ENCODE data around the gene TMEM134. TPM values are rescaled to one million over a fixed set of nuclear protein-coding genes. Genes with fewer than 3 reads are reported as not detected.

The TMEM134 gene
- total RNA-seq, 5 donors from 2014 or later (not counting 1 experiment from before 2014, with no cell fraction given) = 59.9 to 113 (median 106) TPM

DNA sequence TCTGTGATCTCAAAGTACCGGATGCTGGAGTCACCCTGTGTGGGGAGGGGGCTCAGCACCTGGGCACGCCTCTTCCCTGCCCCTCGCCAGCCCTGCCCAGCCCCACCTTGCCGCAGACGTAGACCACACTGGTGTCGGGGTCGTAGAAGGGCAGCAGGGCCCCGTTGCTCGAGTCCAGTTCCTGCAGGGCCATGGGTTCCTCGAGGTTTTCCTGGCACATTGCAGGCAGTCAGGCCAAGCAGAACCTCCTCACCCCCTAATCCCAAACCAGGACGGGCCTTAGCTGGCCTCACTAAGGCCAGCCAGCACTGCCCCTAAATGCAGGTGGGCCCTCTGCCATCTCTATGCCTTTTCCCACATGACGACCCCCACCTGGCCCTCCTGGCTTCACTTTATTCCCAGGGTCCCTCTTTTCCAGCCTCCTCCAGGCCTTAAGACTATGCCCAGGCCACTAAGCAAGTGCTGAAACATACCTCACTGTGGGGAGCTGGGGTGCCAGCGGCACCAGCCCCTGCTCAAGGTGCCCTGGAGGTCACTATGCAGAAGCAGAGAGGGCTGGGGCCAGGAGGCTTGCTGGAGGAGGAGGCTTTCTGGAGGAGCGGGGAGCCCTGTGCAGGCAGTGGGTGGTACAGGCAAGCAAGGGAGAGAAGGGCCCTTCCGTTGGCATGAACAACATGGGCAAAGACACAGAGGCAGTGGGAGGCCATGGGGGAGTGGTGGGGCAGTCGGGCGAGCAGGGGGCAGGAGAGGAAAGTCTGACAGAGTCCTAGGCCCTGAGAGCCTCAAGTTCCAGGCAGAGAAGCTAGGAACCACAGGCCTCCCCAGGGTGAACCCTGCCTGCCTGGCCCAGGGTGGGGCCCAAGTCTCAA is 28.6 kb downstream of the TMEM134 start:
- no peak for ATAC-seq (replicated peaks in 1 of 4)
- H3K4me3 ChIP-seq (ENCODE audit: control insufficient read depth in 1 of 2, extremely low read depth in 1 of 2, low read length in 1 of 2) = peak overlapping the region; percentile 77
- peaks cover 0 to 10% of the 10 kb centered on the region in 2 donors for H3K36me3 ChIP-seq (ENCODE audit: control insufficient read depth in 2 of 2, extremely low read depth in 1 of 2, insufficient read depth in 1 of 2, low read length in 1 of 2)
- H3K9me3 ChIP-seq = no peaks in the 10 kb centered on the region
- H3K27me3 ChIP-seq (replicated peaks in 1 of 2; ENCODE audit: control insufficient read depth in 2 of 2, extremely low read depth in 1 of 2, insufficient read depth in 2 of 2, low read length in 1 of 2) = no peaks in the 10 kb centered on the region
- Mint-ChIP-seq H3K27ac (peak overlapping the region; percentile 95), H3K4me3 (peak overlapping the region; percentile 91 to 99 (median 92)), H3K27me3 (no peaks in the 10 kb centered on the region), H3K36me3 (peaks cover under 1% of the 10 kb centered on the region), H3K9me3 (no peaks in the 10 kb centered on the region), H3K4me1 (peaks cover 62 to 75% (median 75%) of the 10 kb centered on the region in 3 donors)
- peak in 6 of 35 experiments; percentile 21 to 56 (median 24) for DNase-seq
- 31% methylated on average over 15 of the region's 17 CpGs for WGBS (ENCODE audit: insufficient coverage)
- ChIA-PET POLR2A (interaction anchor here in 1 of 2 donors (0.6 kb wide), 1 partner anchor 28 kb away, joined by 3 read pairs; no protein-coding TSS in a partner anchor), CTCF (no interaction called here)
- peaks cover 29 to 86% of the 10 kb centered on the region in 2 experiments for H3K4me1 ChIP-seq (ENCODE audit: control insufficient read depth in 1 of 2, extremely low read depth in 1 of 2, insufficient read depth in 2 of 2, low read length in 2 of 2)
- peak overlapping the region; percentile 50 for H3K27ac ChIP-seq (ENCODE audit: low read length)

DNA sequence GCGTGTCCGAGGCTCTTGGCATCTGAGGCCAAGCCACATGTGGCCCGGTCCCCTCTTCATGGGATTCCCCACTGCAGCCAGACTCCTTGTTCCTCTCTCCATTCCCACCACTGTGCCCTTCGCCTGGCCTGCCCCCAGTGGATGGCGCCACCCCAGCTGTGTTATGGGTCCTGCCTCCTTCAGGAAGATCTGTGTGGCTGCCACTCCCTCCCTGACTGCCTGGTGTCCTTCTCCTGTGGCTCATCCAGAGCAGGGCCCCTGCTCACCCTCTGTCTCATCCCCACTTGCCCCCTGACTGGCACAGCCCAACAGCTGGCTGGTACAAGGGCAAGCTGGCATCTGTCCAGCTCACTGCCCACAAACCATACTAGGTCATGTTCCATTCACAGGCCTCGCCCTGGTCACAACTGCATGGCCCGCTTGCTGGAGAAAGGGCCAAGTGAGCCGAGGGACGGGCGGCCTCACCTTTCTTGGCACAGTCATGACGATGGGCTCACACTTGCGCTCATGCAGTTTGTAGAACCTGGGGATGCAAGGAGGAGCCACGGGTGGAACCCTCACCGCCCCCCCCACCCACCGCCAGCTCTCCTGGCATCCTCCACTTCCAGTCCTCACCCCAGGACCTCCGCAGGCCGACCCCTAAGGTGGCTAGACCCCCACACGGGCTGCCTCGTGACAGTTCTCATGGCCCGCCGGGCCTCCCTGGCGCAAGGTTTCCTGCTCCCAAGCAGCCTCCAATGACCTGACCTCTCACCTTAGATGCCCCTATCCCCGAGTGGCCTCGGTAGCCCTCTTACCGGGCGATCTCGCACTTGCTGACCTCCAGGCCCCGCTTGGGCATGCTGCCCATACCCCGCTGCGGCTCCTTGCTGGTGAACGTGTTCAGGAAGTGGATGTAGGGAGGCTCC is 29.5 kb downstream of the TMEM134 start:
- CTCF ChIA-PET = interaction anchor here in 1 of 2 donors (1.6 kb wide), 1 partner anchor 11 kb away, joined by 7 read pairs; the partner anchor contains the start of gene RPS6KB2
- peak overlapping the region; percentile 77 for H3K4me3 ChIP-seq (ENCODE audit: control insufficient read depth in 1 of 2, extremely low read depth in 1 of 2, low read length in 1 of 2)
- no peaks in the 10 kb centered on the region for H3K27me3 ChIP-seq (replicated peaks in 1 of 2; ENCODE audit: control insufficient read depth in 2 of 2, extremely low read depth in 1 of 2, insufficient read depth in 2 of 2, low read length in 1 of 2)
- peaks cover 0 to 19% of the 10 kb centered on the region in 2 donors for H3K36me3 ChIP-seq (ENCODE audit: control insufficient read depth in 2 of 2, extremely low read depth in 1 of 2, insufficient read depth in 1 of 2, low read length in 1 of 2)
- DNase-seq (peak in 6 of 35 experiments; percentile 27 to 59 (median 32)), ATAC-seq (replicated peaks in 1 of 4) (no peak)
- Mint-ChIP-seq H3K27ac (peak overlapping the region; percentile 95), H3K4me1 (peaks cover 60 to 72% (median 71%) of the 10 kb centered on the region in 3 donors), H3K4me3 (peak overlapping the region; percentile 91 to 99 (median 92)), H3K9me3 (no peaks in the 10 kb centered on the region), H3K27me3 (no peaks in the 10 kb centered on the region), H3K36me3 (peaks cover 3% of the 10 kb centered on the region)
- H3K27ac ChIP-seq (ENCODE audit: low read length) = peak overlapping the region; percentile 50
- 26% methylated on average over 28 of the region's 31 CpGs for WGBS (ENCODE audit: insufficient coverage)
- POLR2A ChIA-PET = no interaction called here
- peaks cover 29 to 86% of the 10 kb centered on the region in 2 experiments for H3K4me1 ChIP-seq (ENCODE audit: control insufficient read depth in 1 of 2, extremely low read depth in 1 of 2, insufficient read depth in 2 of 2, low read length in 2 of 2)
- H3K9me3 ChIP-seq = no peaks in the 10 kb centered on the region

DNA sequence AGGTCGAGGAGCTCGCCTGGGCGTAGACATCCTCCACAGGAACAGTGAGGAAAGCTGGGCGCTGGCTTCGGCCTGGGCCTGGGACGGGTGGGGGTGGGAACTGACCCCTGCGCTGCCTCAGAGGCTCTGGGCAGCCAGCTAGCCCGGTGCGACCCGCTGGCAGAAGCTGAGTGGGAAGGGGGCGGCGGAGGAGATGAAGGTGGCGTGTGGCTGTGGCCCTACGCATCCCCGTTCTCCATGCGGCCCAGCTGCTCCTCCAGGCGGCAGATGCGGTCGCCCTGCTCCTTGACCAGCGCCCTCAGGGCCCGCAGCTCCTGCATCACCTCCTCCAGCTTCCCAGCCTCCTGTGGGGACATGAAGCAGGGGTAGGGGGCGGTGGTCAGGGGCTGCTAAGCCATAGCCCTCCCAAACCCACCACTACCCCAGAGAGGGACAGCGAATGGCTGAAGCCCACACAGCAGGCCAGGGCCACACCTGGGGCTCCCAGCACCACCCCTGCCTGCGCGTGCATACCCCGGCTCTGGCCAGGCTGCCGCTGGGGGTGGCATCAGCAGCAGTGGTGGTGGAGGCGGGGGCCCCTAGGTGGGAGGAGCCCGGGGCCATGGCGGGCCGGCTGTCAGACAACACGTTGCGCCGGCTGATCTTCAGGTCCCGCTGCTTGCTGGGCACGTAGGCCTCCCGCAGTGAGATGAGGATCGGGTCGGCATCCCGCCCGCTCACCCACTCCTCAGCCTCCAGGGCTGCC is 30.7 kb downstream of the TMEM134 start:
- peaks cover under 1 to 31% of the 10 kb centered on the region in 2 donors for H3K36me3 ChIP-seq (ENCODE audit: control insufficient read depth in 2 of 2, extremely low read depth in 1 of 2, insufficient read depth in 1 of 2, low read length in 1 of 2)
- DNase-seq = peak; percentile 50 to 81 (median 70)
- H3K27me3 Mint-ChIP-seq = no peaks in the 10 kb centered on the region
- peaks cover 3% of the 10 kb centered on the region for H3K36me3 Mint-ChIP-seq
- peak; percentile 36 to 46 (median 38) for ATAC-seq (replicated peaks in 1 of 4)
- H3K27ac ChIP-seq (ENCODE audit: low read length) = peak overlapping the region; percentile 50
- no peaks in the 10 kb centered on the region for H3K9me3 Mint-ChIP-seq
- peaks cover 61 to 75% (median 67%) of the 10 kb centered on the region in 3 donors for H3K4me1 Mint-ChIP-seq
- peak overlapping the region; percentile 95 for H3K27ac Mint-ChIP-seq
- H3K4me3 Mint-ChIP-seq = peak overlapping the region; percentile 91 to 99 (median 92)
- no peaks in the 10 kb centered on the region for H3K27me3 ChIP-seq (replicated peaks in 1 of 2; ENCODE audit: control insufficient read depth in 2 of 2, extremely low read depth in 1 of 2, insufficient read depth in 2 of 2, low read length in 1 of 2)
- H3K4me3 ChIP-seq (ENCODE audit: control insufficient read depth in 1 of 2, extremely low read depth in 1 of 2, low read length in 1 of 2) = peak overlapping the region; percentile 77 to 97
- peaks cover 38 to 88% of the 10 kb centered on the region in 2 experiments for H3K4me1 ChIP-seq (ENCODE audit: control insufficient read depth in 1 of 2, extremely low read depth in 1 of 2, insufficient read depth in 2 of 2, low read length in 2 of 2)
- CTCF ChIA-PET = interaction anchor here in 1 of 2 donors (1.0 to 2.0 kb wide), 6 partner anchors 10 to 67 kb away, joined by 3 to 7 read pairs (median 6); partner anchors contain the start of genes PITPNM1, PPP1CA and RPS6KB2
- 8% methylated on average over 20 of the region's 41 CpGs for WGBS (ENCODE audit: insufficient coverage)
- POLR2A ChIA-PET = interaction anchor here in 1 of 2 donors (0.9 to 1.2 kb wide), 2 partner anchors 30 to 35 kb away, joined by 4 to 5 read pairs; no protein-coding TSS in a partner anchor
- H3K9me3 ChIP-seq = no peaks in the 10 kb centered on the region

DNA sequence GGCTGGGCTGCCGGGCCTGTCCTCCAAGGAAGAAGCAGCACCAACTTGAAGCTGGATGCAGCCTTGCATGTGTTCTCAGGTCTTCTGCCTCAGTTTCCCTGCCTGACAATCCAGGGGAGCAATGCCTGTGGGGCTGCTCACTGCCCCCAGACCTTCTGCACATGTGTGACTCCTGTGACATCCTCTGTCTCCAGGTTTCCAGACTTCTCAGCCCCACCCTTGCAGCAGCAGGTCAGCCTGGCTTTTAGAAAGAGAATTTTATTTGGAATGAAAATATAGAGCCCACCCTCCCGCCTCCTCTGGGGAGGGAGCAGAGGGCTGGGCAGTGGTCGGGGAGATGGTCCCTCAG is 31.3 kb downstream of the TMEM134 start:
- no peaks in the 10 kb centered on the region for H3K27me3 ChIP-seq (replicated peaks in 1 of 2; ENCODE audit: control insufficient read depth in 2 of 2, extremely low read depth in 1 of 2, insufficient read depth in 2 of 2, low read length in 1 of 2)
- peaks cover 6 to 37% of the 10 kb centered on the region in 2 donors for H3K36me3 ChIP-seq (ENCODE audit: control insufficient read depth in 2 of 2, extremely low read depth in 1 of 2, insufficient read depth in 1 of 2, low read length in 1 of 2)
- no peak for ATAC-seq (replicated peaks in 1 of 4)
- DNase-seq = no peak
- Mint-ChIP-seq H3K36me3 (peaks cover 3% of the 10 kb centered on the region), H3K27ac (peak overlapping the region; percentile 91 to 95), H3K9me3 (no peaks in the 10 kb centered on the region), H3K4me1 (peaks cover 66 to 78% (median 70%) of the 10 kb centered on the region in 3 donors), H3K4me3 (peak overlapping the region; percentile 91 to 99 (median 92)), H3K27me3 (no peaks in the 10 kb centered on the region)
- no peaks in the 10 kb centered on the region for H3K9me3 ChIP-seq
- peak overlapping the region; percentile 50 for H3K27ac ChIP-seq (ENCODE audit: low read length)
- peak overlapping the region; percentile 77 to 97 for H3K4me3 ChIP-seq (ENCODE audit: control insufficient read depth in 1 of 2, extremely low read depth in 1 of 2, low read length in 1 of 2)
- H3K4me1 ChIP-seq (ENCODE audit: control insufficient read depth in 1 of 2, extremely low read depth in 1 of 2, insufficient read depth in 2 of 2, low read length in 2 of 2) = peaks cover 38 to 90% of the 10 kb centered on the region in 2 experiments
- POLR2A ChIA-PET = interaction anchor here in 1 of 2 donors (0.9 to 1.2 kb wide), 2 partner anchors 29 to 35 kb away, joined by 4 to 5 read pairs; no protein-coding TSS in a partner anchor
- 0% methylated on average over 2 of the region's 3 CpGs for WGBS (ENCODE audit: insufficient coverage)
- CTCF ChIA-PET = interaction anchor here in 1 of 2 donors (1.0 to 2.0 kb wide), 5 partner anchors 17 to 68 kb away, joined by 3 to 7 read pairs (median 5); partner anchors contain the start of genes PITPNM1 and PPP1CA

DNA sequence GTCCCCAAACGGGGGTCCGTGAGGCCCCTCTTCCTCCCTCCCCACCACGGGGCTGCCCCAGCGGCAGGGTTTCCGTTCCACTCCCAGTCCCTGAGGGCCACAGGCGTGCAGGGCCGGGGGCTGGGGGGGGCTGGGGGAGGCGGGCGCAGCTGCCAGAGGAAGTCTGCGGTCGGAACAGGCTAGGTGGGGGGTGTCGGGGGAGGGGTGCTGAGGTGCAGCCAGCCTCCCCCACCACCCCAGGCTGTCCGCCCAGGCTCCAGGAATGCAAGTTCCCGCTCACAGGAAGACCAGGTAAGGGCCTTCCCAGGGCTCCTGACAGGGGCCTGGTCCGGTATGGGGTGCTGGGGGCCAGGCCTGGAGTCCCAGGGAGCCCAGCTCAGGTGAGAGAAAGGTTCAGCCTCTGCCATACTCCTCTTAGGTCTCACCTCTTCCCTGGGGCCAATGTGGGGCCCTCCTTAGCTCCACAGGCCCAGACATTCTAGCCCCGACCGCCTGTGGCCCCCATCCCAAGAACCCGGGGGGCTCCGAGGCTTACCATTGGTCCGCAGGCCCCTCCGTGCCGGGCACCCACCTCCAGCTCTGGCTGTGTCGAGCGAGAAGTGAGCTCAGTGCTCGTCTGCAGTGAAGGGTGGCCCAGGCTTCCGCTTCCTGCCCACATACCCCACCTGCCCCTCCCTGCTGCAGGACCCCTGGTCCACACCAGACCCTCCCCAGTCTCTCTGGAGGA is 31.8 kb downstream of the TMEM134 start, which contains the start of gene PTPRCAP:
TSS of gene PTPRCAP (minus strand) at position 601 of the 727 bp plus-strand sequence. CDS start at position 538, 63 bp downstream.
- ATAC-seq (replicated peaks in 1 of 4) = peak; percentile 67 to 71 (median 70)
- CTCF ChIA-PET = interaction anchor here in 1 of 2 donors (0.6 to 2.0 kb wide), 6 partner anchors 9 to 68 kb away, joined by 3 to 7 read pairs (median 4); partner anchors contain the start of genes PITPNM1, PPP1CA and RPS6KB2

More for the DNA sequence above, 31.8 kb downstream of the TMEM134 start, which contains the start of gene PTPRCAP:
- Histone ChIP-seq H3K27ac (ENCODE audit: low read length) (peak within 1 kb of the TSS; percentile 50), H3K9me3 (no peaks in the 10 kb centered on the region), H3K4me3 (ENCODE audit: control insufficient read depth in 1 of 2, extremely low read depth in 1 of 2, low read length in 1 of 2) (peak within 1 kb of the TSS; percentile 77 to 97), H3K27me3 (replicated peaks in 1 of 2; ENCODE audit: control insufficient read depth in 2 of 2, extremely low read depth in 1 of 2, insufficient read depth in 2 of 2, low read length in 1 of 2) (no peaks in the 10 kb centered on the region), H3K36me3 (ENCODE audit: control insufficient read depth in 2 of 2, extremely low read depth in 1 of 2, insufficient read depth in 1 of 2, low read length in 1 of 2) (peaks cover 10 to 42% of the 10 kb centered on the region in 2 donors), H3K4me1 (ENCODE audit: control insufficient read depth in 1 of 2, extremely low read depth in 1 of 2, insufficient read depth in 2 of 2, low read length in 2 of 2) (peaks cover 38 to 90% of the 10 kb centered on the region in 2 experiments)
- DNase-seq = peak; percentile 64 to 86 (median 77)
- H3K27ac Mint-ChIP-seq = peak within 1 kb of the TSS; percentile 91 to 95
- no peaks in the 10 kb centered on the region for H3K27me3 Mint-ChIP-seq
- POLR2A ChIA-PET = interaction anchor here in 1 of 2 donors (0.9 to 1.2 kb wide), 3 partner anchors 29 to 34 kb away, joined by 4 to 5 read pairs (median 4); no protein-coding TSS in a partner anchor
- peak within 1 kb of the TSS; percentile 91 to 99 (median 92) for H3K4me3 Mint-ChIP-seq
- H3K9me3 Mint-ChIP-seq = no peaks in the 10 kb centered on the region
- peaks cover 4% of the 10 kb centered on the region for H3K36me3 Mint-ChIP-seq
- H3K4me1 Mint-ChIP-seq = peaks cover 66 to 78% (median 70%) of the 10 kb centered on the region in 3 donors
- 1% methylated on average over 12 of the region's 26 CpGs for WGBS (ENCODE audit: insufficient coverage)

Measured in T-cell (primary cell).